ENCODE results near the gene EPHA4.

DNA sequence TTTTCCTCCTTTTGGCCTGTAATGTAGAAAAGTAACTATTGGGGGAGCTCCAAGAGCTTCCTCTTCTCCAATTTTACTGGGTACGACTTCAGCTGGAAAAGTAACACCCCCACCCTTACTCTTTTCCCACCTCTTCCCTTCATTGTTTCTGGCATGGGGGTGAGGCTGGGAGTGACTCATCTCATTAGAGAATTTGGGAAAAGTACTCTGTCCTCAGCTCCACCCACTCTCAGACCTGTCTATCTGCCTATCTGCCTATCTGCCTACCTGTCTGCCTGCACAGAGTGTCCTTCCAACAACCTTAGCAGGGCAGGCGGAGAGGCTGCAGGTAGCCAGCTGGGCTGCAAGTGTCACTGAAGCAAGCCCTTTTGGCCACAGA is 93.6 kb downstream of the EPHA4 start:
- TF ChIP-seq CTCF (IDR thresholded peaks at IDR 0.05) (no peak), HDAC2 (IDR thresholded peaks at IDR 0.05) (no peak), POLR2A (IDR thresholded peaks at IDR 0.05; ENCODE audit: low read length) (no peak)
